Caco-2 (cell line): Measurements from ENCODE around the gene UST. TPM values are rescaled to one million over a fixed set of nuclear protein-coding genes. Genes with fewer than 3 reads are reported as not detected.

Experiments
- BruUV-seq: library from RNA; stranded (reverse); fragments of 400-500 nt; replicated peaks from 2 replicates; lab custom pipeline; 2021; lab: Mats Ljungman, UMichigan
- CTCF ChIA-PET: fragments of 300-600 bp; sonication (Branson Sonifier 250); formaldehyde crosslinking; loops from one replicate; lab custom pipeline; 2022; ENCODE audit warnings: antibody characterized with exemption; lab: Charles Lee
- POLR2A ChIA-PET: fragments of 300-600 bp; sonication (Branson Sonifier 250); formaldehyde crosslinking; loops from one replicate; lab custom pipeline; 2022; ENCODE audit warnings: antibody characterized with exemption; lab: Charles Lee
- DNase-seq, 2 experiments: peaks; one replicate each; pipeline versions ENCODE4 v3.0.0 to v3.0.0-alpha.2; 2020 to 2022
- H3K27me3 ChIP-seq: replicated peaks from 2 replicates; pipeline ENCODE4 v1.6.0; 2011; ENCODE audit warnings: low read length; ENCODE audit not compliant: control insufficient read depth, insufficient read depth
- H3K36me3 ChIP-seq: 2 replicates; pipeline ENCODE4 v1.5.1; 2011; ENCODE audit warnings: low read length; ENCODE audit not compliant: control insufficient read depth, insufficient read depth
- H3K4me1 ChIP-seq: fragments of 250-450 bp; sonication (Bioruptor Pico); 2 replicates; pipeline ENCODE4 v1.5.1; 2020; ENCODE audit warnings: mild to moderate bottlenecking
- H3K4me3 ChIP-seq: 2 replicates; pipeline ENCODE4 v1.5.1; 2011; ENCODE audit warnings: low read depth, mild to moderate bottlenecking, control low read depth, low read length
- H3K9me3 ChIP-seq: fragments of 250-450 bp; sonication (Bioruptor Pico); 2 replicates; pipeline ENCODE4 v1.5.1; 2020; ENCODE audit warnings: mild to moderate bottlenecking, moderate library complexity
- H3K27ac Mint-ChIP-seq: one replicate; pipeline ENCODE4 v1.8.0; 2022; ENCODE audit warnings: mixed read lengths; ENCODE audit not compliant: unreplicated experiment
- H3K27me3 Mint-ChIP-seq: one replicate; pipeline ENCODE4 v1.8.0; 2022; ENCODE audit warnings: mixed read lengths; ENCODE audit not compliant: insufficient read depth, unreplicated experiment
- H3K36me3 Mint-ChIP-seq: one replicate; pipeline ENCODE4 v1.8.0; 2022; ENCODE audit warnings: mild to moderate bottlenecking, mixed read lengths; ENCODE audit not compliant: insufficient read depth, unreplicated experiment
- H3K4me1 Mint-ChIP-seq: one replicate; pipeline ENCODE4 v1.8.0; 2022; ENCODE audit warnings: low read depth, mixed read lengths; ENCODE audit not compliant: unreplicated experiment
- H3K4me3 Mint-ChIP-seq: one replicate; pipeline ENCODE4 v1.8.0; 2022; ENCODE audit warnings: mild to moderate bottlenecking, moderate library complexity, mixed read lengths; ENCODE audit not compliant: unreplicated experiment
- H3K9me3 Mint-ChIP-seq: one replicate; pipeline ENCODE4 v1.8.0; 2022; ENCODE audit warnings: mixed read lengths; ENCODE audit not compliant: unreplicated experiment
- intact Hi-C: fragments of 100-400 bp; cut with micrococcal nuclease; formaldehyde crosslinking; loops from one replicate; pipeline ENCODE4 v1.10.0; 2022; ENCODE audit not compliant: unreplicated experiment
- total RNA-seq: library from RNA; stranded (reverse); gene quantifications from 2 replicates; pipeline ENCODE4 v1.2.3, GENCODE V29; 2022
- TF ChIP-seq, protein P1 (sequence below), 2 experiments: fragments of 200-600 bp in 1 of 2; IDR thresholded peaks; 1 replicate in 1 of 2; 2 replicates in 1 of 2; pipeline versions ENCODE4 v1.5.1 to v1.8.0; 2011 to 2022; ENCODE audit warnings: antibody characterized with exemption in 1 of 2, control low read depth in 1 of 2, inconsistent platforms in 1 of 2, low read depth in 1 of 2, low read length in 1 of 2, mild to moderate bottlenecking in 1 of 2, moderate library complexity in 1 of 2; ENCODE audit not compliant: insufficient read depth in 1 of 2, severe bottlenecking in 1 of 2, unreplicated experiment in 1 of 2

The UST gene
- total RNA-seq, 1 experiment from 2014 or later = not detected

DNA sequence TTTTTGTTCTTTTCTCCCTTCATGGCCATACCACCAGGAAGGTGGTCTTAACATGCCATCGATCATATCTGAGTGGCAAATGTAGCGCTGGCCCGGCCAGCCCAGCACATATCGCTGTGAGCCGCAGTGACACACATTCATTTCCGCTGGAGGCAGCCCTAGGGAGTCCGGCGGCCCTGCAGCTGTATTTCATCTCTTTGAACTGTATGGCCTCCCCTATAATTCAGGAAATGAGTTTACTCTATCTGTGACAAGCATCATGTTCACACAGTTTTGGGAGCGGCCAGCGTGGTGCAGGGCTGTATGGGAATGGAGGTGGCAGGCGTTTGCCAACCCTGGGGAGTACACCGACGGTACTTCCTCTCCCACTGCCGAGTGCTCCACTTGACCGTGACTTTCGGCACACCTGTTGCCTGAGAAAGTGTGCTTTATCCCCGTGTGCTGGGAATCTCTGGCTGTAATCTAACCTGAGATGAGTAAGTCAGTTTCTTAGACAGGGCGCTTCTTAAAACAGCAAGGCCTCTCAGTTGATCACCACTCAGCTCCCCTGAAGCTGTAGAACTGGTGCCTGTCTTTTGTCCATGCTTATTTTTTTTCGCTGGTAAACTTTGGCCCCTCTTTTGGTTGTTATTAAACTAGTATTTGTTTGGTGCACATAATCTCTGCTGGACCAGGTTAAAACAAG, 313.6 kb downstream of the UST start:
- Histone ChIP-seq H3K9me3 (no peaks in the 10 kb centered on the region), H3K27me3 (no peaks in the 10 kb centered on the region; the same call in 1 of the 2 replicates), H3K4me3 (no peak overlapping the region), H3K36me3 (no peaks in the 10 kb centered on the region), H3K4me1 (peaks cover 5% of the 10 kb centered on the region; the same call in 1 of the 2 replicates)
- peaks cover 11% of the 10 kb centered on the region for H3K4me1 Mint-ChIP-seq
- intact Hi-C loops = no loop called here
- H3K36me3 Mint-ChIP-seq = no peaks in the 10 kb centered on the region
- ChIA-PET POLR2A (no interaction called here), CTCF (no interaction called here)
- H3K4me3 Mint-ChIP-seq = no peak overlapping the region
- H3K9me3 Mint-ChIP-seq = no peaks in the 10 kb centered on the region
- TF ChIP-seq, protein P1, sequence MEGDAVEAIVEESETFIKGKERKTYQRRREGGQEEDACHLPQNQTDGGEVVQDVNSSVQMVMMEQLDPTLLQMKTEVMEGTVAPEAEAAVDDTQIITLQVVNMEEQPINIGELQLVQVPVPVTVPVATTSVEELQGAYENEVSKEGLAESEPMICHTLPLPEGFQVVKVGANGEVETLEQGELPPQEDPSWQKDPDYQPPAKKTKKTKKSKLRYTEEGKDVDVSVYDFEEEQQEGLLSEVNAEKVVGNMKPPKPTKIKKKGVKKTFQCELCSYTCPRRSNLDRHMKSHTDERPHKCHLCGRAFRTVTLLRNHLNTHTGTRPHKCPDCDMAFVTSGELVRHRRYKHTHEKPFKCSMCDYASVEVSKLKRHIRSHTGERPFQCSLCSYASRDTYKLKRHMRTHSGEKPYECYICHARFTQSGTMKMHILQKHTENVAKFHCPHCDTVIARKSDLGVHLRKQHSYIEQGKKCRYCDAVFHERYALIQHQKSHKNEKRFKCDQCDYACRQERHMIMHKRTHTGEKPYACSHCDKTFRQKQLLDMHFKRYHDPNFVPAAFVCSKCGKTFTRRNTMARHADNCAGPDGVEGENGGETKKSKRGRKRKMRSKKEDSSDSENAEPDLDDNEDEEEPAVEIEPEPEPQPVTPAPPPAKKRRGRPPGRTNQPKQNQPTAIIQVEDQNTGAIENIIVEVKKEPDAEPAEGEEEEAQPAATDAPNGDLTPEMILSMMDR (IDR thresholded peaks at IDR 0.05; ENCODE audit: insufficient read depth in 1 of 2, low read depth in 1 of 2, low read length in 1 of 2, severe bottlenecking in 1 of 2, unreplicated experiment in 1 of 2) = no peak
- no peaks in the 10 kb centered on the region for H3K27me3 Mint-ChIP-seq
- H3K27ac Mint-ChIP-seq = no peak overlapping the region
- BruUV-seq = no TSS peak
- no peak for DNase-seq

DNA sequence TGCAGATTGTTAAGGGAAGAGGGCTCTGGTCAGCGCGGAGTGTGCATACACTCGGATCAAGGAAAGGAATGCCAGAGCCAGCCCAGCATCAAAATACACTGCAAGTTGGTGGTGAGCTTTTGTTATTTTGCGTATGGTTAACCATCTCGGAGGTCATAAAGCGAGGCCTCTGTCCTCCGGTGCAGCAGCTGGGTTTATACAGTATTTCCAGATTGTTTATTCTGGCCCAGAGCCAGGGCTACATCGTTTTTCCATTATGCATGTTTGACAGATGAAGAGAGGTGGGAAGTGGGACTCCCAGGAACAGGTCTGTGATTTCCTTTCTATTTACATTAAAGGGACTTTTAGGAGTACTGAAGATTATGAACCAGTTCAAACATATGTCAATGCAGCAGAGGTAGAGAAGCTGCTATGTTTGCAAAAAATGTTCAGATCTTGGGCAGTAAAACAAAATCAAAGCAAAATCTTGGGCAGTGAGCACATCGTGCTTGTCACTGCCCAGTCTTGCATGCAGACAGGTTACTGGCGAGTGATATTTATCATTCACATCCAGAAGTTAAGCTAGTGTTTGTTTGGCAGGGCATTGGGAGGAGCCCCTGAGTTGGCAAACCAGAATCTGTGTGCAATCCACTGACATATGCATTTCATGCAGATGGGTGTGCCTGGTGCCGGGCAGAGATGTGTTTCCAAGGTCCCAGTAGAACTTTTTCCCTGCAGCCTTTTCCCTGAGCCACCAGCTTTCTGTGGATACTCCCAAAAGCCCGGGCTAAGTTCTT, 314.3 kb downstream of the UST start:
- Histone ChIP-seq H3K9me3 (no peaks in the 10 kb centered on the region), H3K27me3 (no peaks in the 10 kb centered on the region; the same call in 1 of the 2 replicates), H3K4me3 (no peak overlapping the region), H3K36me3 (no peaks in the 10 kb centered on the region), H3K4me1 (peaks cover 5% of the 10 kb centered on the region; the same call in 1 of the 2 replicates)
- no peak overlapping the region for H3K27ac Mint-ChIP-seq
- ChIA-PET CTCF (no interaction called here), POLR2A (no interaction called here)
- BruUV-seq = no TSS peak
- H3K36me3 Mint-ChIP-seq = no peaks in the 10 kb centered on the region
- intact Hi-C loops = no loop called here
- H3K4me1 Mint-ChIP-seq = peaks cover 7% of the 10 kb centered on the region
- no peak for DNase-seq
- peaks cover 5% of the 10 kb centered on the region for H3K27me3 Mint-ChIP-seq
- TF ChIP-seq, protein P1 (IDR thresholded peaks at IDR 0.05; ENCODE audit: insufficient read depth in 1 of 2, low read depth in 1 of 2, low read length in 1 of 2, severe bottlenecking in 1 of 2, unreplicated experiment in 1 of 2) = no peak
- no peak overlapping the region for H3K4me3 Mint-ChIP-seq
- no peaks in the 10 kb centered on the region for H3K9me3 Mint-ChIP-seq

DNA sequence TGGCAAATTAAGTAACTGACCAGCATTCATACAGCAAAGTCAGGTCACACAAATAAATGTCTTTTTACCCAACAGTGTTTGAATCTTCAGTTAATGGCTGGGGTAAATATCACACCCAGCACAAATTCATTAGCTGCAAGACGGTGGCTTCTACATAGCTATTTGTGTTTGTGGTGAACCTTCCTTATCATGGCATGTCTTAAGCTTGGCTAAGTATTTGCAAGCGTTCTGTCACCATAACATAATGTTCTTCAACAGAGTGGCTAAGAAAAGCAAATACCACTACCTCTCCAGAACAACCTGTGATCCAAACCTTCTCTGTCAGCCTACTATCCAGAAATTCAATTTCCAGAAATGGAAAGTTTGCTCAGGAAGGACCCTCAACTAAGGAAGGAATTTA, 315.1 kb downstream of the UST start:
- Mint-ChIP-seq H3K4me1 (peaks cover 7% of the 10 kb centered on the region), H3K27ac (no peak overlapping the region), H3K4me3 (no peak overlapping the region), H3K36me3 (no peaks in the 10 kb centered on the region), H3K27me3 (peaks cover 7% of the 10 kb centered on the region), H3K9me3 (no peaks in the 10 kb centered on the region)
- peaks cover 5% of the 10 kb centered on the region; the same call in 1 of the 2 replicates for H3K4me1 ChIP-seq
- no peaks in the 10 kb centered on the region for H3K9me3 ChIP-seq
- TF ChIP-seq, protein P1 (IDR thresholded peaks at IDR 0.05; ENCODE audit: insufficient read depth in 1 of 2, low read depth in 1 of 2, low read length in 1 of 2, severe bottlenecking in 1 of 2, unreplicated experiment in 1 of 2) = no peak
- no peak for DNase-seq
- no TSS peak for BruUV-seq
- POLR2A ChIA-PET = no interaction called here
- CTCF ChIA-PET = no interaction called here
- H3K36me3 ChIP-seq = no peaks in the 10 kb centered on the region
- intact Hi-C loops = no loop called here
- no peaks in the 10 kb centered on the region; the same call in 1 of the 2 replicates for H3K27me3 ChIP-seq
- no peak overlapping the region for H3K4me3 ChIP-seq
